SU-DHL-6 (cell line): ENCODE data around the gene WNK4.

Experiments used
- H2AFZ ChIP-seq: fragments of 200-600 bp; sonication (generic); 2 replicates; pipeline ENCODE4 v1.6.1; 2014; ENCODE audit warnings: low read depth, mild to moderate bottlenecking, moderate library complexity, mixed read lengths, antibody characterized with exemption, low read length; ENCODE audit not compliant: severe bottlenecking
- H3F3A ChIP-seq: fragments of 200-600 bp; shearing (Covaris generic); 2 replicates; pipeline ENCODE4 v1.6.0; 2016; ENCODE audit warnings: antibody characterized with exemption, mild to moderate bottlenecking; ENCODE audit not compliant: insufficient read depth
- H3K27ac ChIP-seq: fragments of 200-600 bp; sonication (generic); 2 replicates; pipeline ENCODE4 v1.5.1; 2016; ENCODE audit warnings: low read depth, mild to moderate bottlenecking, low read length, moderate library complexity, mixed read lengths
- H3K27me3 ChIP-seq: fragments of 200-600 bp; sonication (generic), shearing (Covaris generic); 2 replicates; pipeline ENCODE4 v1.6.0; 2014; ENCODE audit warnings: mild to moderate bottlenecking, low read length
- H3K36me3 ChIP-seq: fragments of 200-600 bp; sonication (generic); 2 replicates; pipeline ENCODE4 v1.6.1; 2014; ENCODE audit warnings: mild to moderate bottlenecking, low read length, mixed read lengths
- H3K4me2 ChIP-seq: fragments of 300-600, 200-600 bp; shearing (Covaris generic), sonication (generic); 2 replicates; pipeline ENCODE4 v1.6.0; 2014; ENCODE audit warnings: low read length, low read depth, mild to moderate bottlenecking; ENCODE audit not compliant: poor library complexity, severe bottlenecking
- H3K4me3 ChIP-seq: fragments of 200-600 bp; sonication (generic); 2 replicates; pipeline ENCODE4 v1.5.1; 2014; ENCODE audit warnings: antibody characterized with exemption, low read length, mild to moderate bottlenecking, mixed read lengths; ENCODE audit not compliant: insufficient read depth, poor library complexity, severe bottlenecking
- H3K79me2 ChIP-seq: fragments of 200-600 bp; sonication (generic); 2 replicates; pipeline ENCODE4 v1.6.1; 2014; ENCODE audit warnings: mild to moderate bottlenecking, low read length, moderate library complexity; ENCODE audit not compliant: insufficient read depth
- H3K9ac ChIP-seq: fragments of 200-600 bp; sonication (generic); 2 replicates; pipeline ENCODE4 v1.7.0; 2014; ENCODE audit warnings: mild to moderate bottlenecking, low read length
- H3K9me2 ChIP-seq: fragments of 200-600 bp; sonication (generic); replicated peaks from 2 replicates; pipeline ENCODE4 v1.6.1; 2014; ENCODE audit warnings: low read length; ENCODE audit not compliant: insufficient read depth
- H3K9me3 ChIP-seq: fragments of 200-600 bp; sonication (generic); 2 replicates; pipeline ENCODE4 v1.6.1; 2014; ENCODE audit warnings: low read length, mixed read lengths; ENCODE audit not compliant: insufficient read depth
- H4K20me1 ChIP-seq: fragments of 200-600 bp; sonication (generic); 2 replicates; pipeline ENCODE4 v1.6.1; 2014; ENCODE audit warnings: low read depth, mild to moderate bottlenecking, antibody characterized with exemption, low read length, moderate library complexity, mixed read lengths
- CTCF ChIP-seq: fragments of 200-600 bp; sonication (generic); IDR thresholded peaks from one replicate; pipeline ENCODE4 v1.5.1; 2017; ENCODE audit warnings: antibody characterized with exemption, mild to moderate bottlenecking, low read length, moderate library complexity; ENCODE audit not compliant: insufficient read depth, poor library complexity, severe bottlenecking
- EZH2phosphoT487 ChIP-seq: fragments of 200-600 bp; sonication (generic), shearing (Covaris generic); conservative IDR thresholded peaks from 2 replicates; pipeline ENCODE4 v1.6.1; 2018; ENCODE audit warnings: mild to moderate bottlenecking, antibody characterized with exemption, low read length, moderate library complexity, mixed read lengths

WNK4 gene

GRCh38 chr17:42798383-42799380, 18.3 kb downstream of the WNK4 start, which contains the start of the genes CNTD1 and COA3:
CNTD1 (plus strand) TSS chr17:42798861; CDS start chr17:42799068, 207 bp downstream.
COA3 (minus strand) TSS chr17:42798704; CDS start chr17:42798681, 23 bp downstream.
- Histone ChIP-seq H4K20me1 (no peaks in the 10 kb centered on the region), H2AFZ (peak within 1 kb of the TSS; percentile 85), H3K9me2 (no peaks in the 10 kb centered on the region), H3K36me3 (no peaks in the 10 kb centered on the region), H3K27me3 (no peaks in the 10 kb centered on the region), H3K9me3 (no peaks in the 10 kb centered on the region), H3K4me3 (peak within 1 kb of the TSS; percentile 60), H3F3A (no peaks in the 10 kb centered on the region), H3K79me2 (no peaks in the 10 kb centered on the region), H3K9ac (peak within 1 kb of the TSS; percentile 57), H3K27ac (no peak within 1 kb of the TSS), H3K4me2 (peak within 1 kb of the TSS; percentile 76)
- no peak for TF ChIP-seq CTCF
- TF ChIP-seq EZH2phosphoT487, result no peak

GRCh38 chr17:42803074-42803883, 22.9 kb downstream of the WNK4 start:
- no peaks in the 10 kb centered on the region for H3K9me3 ChIP-seq
- H3K79me2 ChIP-seq, result no peaks in the 10 kb centered on the region
- H4K20me1 ChIP-seq, result no peaks in the 10 kb centered on the region
- H2AFZ ChIP-seq, result no peak overlapping the region
- H3K27ac ChIP-seq, result no peak overlapping the region
- H3K4me3 ChIP-seq, result no peak overlapping the region
- no peaks in the 10 kb centered on the region for H3F3A ChIP-seq
- no peaks in the 10 kb centered on the region for H3K36me3 ChIP-seq
- no peaks in the 10 kb centered on the region for H3K27me3 ChIP-seq
- H3K4me2 ChIP-seq, result no peak overlapping the region
- TF ChIP-seq CTCF, result no peak
- no peak for TF ChIP-seq EZH2phosphoT487
- H3K9me2 ChIP-seq, result no peaks in the 10 kb centered on the region
- no peak overlapping the region for H3K9ac ChIP-seq

- Histone ChIP-seq H3K79me2 (no peaks in the 10 kb centered on the region), H3K4me2 (no peak overlapping the region), H3F3A (0 out of 2 replicates have a peak, but pooled peaks cover 1% of the 10 kb centered on the region), H3K9ac (no peak overlapping the region), H3K9me2 (no peaks in the 10 kb centered on the region), H3K27ac (no peak overlapping the region), H3K27me3 (no peaks in the 10 kb centered on the region), H2AFZ (no peak overlapping the region), H3K9me3 (no peaks in the 10 kb centered on the region), H3K4me3 (no peak overlapping the region), H4K20me1 (no peaks in the 10 kb centered on the region), H3K36me3 (no peaks in the 10 kb centered on the region)
- TF ChIP-seq CTCF (no peak), EZH2phosphoT487 (no peak)
Measured at GRCh38 chr17:42804918-42805367, 24.5 kb downstream of the WNK4 start.
